GM20000 (cell line): ENCODE data around the gene CSHL1.
"Not testable (repeated sequence)": the region's sequence is repeated elsewhere in the genome, so short reads cannot be mapped to it uniquely, and the experiment has no call there.

Experiments
- DNase-seq: peaks from one replicate; pipeline ENCODE4 v3.0.0; 2012; ENCODE audit warnings: low spot score
- TF ChIP-seq, protein P1 (sequence below): IDR thresholded peaks from 2 replicates; pipeline ENCODE4 v1.5.1; 2012; ENCODE audit warnings: mild to moderate bottlenecking, control low read depth; ENCODE audit errors: extremely low read depth, missing control alignments

Gene CSHL1

DNA sequence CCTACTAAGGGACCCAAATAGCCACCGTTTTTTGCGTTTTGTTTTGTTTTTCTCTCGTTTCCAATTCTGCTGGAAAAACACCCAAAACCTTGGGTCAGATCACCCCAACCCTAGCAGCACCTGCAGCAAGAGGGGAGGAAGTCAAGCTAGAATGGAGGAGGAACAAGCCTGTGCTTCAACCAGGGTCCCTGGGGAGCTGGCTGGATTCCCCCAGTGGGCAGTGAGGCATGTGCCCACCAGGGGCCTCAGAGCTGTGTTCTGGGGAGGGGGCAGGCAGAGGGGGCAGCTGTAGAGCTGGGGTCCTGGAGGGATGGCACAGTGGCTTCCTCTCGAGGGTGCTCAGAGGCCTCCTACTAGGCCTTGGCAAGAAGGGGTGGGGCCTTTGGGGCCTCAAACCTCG lies 14.6 kb upstream of the CSHL1 start:
- TF ChIP-seq, protein P1, sequence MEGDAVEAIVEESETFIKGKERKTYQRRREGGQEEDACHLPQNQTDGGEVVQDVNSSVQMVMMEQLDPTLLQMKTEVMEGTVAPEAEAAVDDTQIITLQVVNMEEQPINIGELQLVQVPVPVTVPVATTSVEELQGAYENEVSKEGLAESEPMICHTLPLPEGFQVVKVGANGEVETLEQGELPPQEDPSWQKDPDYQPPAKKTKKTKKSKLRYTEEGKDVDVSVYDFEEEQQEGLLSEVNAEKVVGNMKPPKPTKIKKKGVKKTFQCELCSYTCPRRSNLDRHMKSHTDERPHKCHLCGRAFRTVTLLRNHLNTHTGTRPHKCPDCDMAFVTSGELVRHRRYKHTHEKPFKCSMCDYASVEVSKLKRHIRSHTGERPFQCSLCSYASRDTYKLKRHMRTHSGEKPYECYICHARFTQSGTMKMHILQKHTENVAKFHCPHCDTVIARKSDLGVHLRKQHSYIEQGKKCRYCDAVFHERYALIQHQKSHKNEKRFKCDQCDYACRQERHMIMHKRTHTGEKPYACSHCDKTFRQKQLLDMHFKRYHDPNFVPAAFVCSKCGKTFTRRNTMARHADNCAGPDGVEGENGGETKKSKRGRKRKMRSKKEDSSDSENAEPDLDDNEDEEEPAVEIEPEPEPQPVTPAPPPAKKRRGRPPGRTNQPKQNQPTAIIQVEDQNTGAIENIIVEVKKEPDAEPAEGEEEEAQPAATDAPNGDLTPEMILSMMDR = no peak
- DNase-seq = peak; percentile 26

DNA sequence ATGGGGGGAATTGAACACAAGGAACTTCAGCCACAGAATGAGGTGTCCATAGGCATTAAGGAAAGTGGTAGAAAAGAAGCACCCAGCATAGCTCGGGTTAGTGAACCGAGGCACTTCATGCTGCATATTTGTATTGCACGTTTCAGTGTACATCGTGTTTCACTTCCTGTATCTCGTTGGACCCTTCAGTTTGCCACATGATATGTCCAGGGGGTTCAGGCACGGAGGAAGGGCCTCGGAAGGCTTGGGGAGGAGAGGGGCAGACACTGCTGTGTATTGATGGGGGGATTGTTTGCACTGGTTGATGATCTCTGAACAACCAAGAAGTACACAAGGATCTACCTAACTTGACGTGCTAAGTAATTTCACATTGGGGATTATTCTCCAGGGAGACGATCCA lies 11.3 kb upstream of the CSHL1 start:
- not testable (repeated sequence) for DNase-seq

DNA sequence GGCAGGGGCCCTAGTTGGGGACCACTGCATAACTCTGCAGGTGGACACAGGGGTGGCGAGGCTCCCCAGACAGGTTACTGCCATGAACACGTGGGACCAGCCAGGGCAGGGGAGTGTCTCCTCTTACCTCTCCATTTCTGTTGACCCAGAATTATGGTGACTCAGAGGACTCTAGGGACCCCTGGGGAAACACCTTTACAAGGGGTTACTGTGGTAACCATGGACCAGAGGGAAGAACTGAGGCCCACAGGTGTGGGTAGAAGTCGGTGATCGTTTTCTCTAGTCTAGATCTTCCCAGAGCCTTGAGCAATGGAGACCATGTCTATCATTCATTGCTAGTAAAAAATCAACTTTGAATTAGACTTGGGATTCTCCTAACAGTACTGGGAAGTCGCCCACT lies 9.7 kb upstream of the CSHL1 start:
- DNase-seq = not testable (repeated sequence)

DNA sequence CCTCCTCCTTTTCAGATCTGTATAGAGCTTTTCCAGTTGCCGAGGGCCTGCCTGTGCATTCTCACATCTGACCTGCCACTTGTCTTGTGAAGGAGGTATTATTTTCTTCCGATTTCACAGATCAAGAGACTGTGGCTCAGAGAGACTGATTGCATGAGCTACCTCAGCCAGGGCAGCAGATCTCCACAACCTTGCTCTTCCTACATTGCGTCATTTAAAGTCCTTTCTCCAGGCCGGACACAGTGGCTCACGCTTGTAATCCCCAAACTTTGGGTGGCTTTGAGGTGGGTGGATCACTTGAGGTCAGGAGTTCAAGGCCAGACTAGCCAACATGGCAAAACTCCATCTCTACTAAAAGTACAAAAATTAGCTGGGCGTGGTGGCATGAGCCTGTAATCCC lies 9.0 kb upstream of the CSHL1 start:
- DNase-seq = not testable (repeated sequence)

DNA sequence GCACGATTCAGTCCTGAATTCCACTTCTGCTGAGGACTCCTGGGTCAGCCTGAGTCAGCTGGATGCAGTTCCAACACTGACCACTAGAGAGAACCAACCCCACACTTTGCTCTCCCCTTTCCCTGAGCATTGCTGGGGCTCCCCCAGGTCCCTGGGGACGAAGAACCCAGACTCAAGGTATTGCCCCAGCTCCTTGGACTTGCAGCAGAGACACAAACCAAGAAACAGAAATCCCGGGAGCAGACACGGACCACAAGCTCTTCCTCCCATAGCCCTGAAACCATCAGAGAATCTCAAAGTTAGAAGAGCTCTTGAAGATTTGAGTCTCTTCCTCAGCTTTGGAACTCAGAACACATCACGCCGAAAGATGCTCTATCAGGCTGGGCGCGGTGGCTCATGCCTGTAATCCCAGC lies 8.3 kb upstream of the CSHL1 start:
- TF ChIP-seq, protein P1 = peak; percentile 92
- peak; percentile 79 for DNase-seq

DNA sequence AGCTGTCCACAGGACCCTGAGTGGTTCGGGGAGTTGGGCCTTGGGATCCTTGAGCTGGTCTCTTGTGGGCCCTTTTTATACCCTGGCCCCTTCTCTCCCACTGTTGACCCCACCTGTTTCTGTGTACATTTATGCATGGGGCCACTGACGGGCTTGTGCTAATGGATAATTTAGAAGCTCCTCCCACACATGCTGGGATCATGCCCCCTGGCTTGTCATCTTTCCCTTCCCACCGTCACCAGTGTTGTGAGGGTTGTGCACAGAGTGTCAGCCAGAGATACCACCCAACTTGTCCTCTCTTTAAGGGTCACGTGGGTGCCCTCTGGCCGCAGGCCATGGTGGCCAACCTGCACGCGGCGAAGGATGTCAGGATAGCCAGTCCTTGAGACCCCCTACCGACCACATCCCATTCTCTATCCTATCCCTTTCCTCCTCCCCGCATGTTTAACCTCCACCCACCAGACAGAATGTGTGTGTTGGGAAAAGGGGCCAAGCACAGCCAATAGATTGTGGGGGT lies 7.8 kb upstream of the CSHL1 start, which contains the start of gene GH1:
GH1 (minus strand) TSS at position 51 of the 517 bp plus-strand sequence. CDS start 63 bp downstream, outside the sequence.
- not testable (repeated sequence) for DNase-seq

DNA sequence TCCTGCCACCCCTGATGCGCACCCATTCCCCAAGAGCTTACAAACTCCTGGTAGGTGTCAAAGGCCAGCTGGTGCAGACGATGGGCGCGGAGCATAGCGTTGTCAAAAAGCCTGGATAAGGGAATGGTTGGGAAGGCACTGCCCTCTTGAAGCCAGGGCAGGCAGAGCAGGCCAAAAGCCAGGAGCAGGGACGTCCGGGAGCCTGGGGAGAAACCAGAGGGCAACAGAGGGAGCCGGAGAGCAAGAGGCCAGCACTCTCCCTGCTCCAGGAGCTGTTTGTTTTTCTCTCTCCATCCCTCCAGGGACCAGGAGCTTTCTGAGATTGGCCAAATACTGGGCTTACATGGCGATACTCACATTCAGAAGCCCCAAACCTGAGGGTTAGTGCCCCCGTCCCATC lies 7.2 kb upstream of the CSHL1 start:
- DNase-seq = no peak
- TF ChIP-seq, protein P1 = no peak

DNA sequence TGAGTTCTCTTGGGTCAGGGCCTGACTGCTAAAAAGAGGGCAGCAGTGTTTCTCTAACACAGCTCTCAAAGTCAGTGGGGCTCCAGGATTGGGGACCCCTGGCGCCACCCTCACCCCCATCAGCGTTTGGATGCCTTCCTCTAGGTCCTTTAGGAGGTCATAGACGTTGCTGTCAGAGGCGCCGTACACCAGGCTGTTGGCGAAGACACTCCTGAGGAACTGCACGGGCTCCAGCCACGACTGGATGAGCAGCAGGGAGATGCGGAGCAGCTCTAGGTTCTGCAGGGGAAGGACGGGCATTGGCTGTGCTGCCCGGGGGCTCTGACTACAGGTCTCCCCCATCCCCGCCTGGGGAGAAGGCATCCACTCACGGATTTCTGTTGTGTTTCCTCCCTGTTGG lies 6.6 kb upstream of the CSHL1 start:
- TF ChIP-seq, protein P1 = no peak
- DNase-seq = no peak

DNA sequence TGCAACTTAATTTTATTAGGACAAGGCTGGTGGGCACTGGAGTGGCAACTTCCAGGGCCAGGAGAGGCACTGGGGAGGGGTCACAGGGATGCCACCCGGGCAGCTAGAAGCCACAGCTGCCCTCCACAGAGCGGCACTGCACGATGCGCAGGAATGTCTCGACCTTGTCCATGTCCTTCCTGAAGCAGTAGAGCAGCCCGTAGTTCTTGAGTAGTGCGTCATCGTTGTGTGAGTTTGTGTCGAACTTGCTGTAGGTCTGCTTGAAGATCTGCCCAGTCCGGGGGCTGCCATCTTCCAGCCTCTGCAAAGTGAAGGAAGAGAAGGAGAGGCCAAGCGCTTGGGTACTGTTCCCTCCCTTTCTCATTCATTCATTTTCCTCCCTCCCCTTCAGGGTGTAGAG lies 6.1 kb upstream of the CSHL1 start:
- DNase-seq = not testable (repeated sequence)

DNA sequence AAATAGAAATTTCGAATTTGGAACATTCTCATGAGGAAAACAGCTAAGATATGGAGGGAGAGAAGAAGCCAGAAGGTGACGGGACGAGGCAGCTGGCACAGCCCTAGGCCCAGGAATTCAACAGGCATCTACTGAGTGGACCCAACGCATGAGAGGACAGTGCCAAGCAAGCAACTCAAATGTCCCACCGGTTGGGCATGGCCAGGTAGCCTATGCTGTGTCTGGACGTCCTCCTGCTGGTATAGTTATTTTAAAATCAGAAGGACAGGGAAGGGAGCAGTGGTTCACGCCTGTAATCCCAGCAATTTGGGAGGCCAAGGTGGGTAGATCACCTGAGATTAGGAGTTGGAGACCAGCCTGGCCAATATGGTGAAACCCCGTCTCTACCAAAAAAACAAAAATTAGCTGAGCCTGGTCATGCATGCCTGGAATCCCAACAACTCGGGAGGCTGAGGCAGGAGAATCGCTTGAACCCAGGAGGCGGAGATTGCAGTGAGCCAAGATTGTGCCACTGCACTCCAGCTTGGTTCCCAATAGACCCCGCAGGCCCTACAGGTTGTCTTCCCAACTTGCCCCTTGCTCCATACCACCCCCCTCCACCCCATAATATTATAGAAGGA lies 5.6 kb upstream of the CSHL1 start:
- DNase-seq = no peak

DNA sequence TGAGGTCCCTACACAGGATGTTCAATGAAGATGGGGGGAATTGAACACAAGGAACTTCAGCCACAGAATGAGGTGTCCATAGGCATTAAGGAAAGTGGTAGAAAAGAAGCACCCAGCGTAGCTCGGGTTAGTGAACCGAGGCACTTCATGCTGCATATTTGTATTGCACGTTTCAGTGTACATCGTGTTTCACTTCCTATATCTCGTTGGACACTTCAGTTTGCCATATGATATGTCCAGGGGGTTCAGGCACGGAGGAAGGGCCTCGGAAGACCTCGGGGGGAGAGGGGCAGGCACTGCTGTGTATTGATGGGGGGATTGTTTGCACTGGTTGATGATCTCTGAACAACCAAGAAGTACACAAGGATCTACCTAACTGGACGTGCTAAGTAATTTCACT lies 4.7 kb upstream of the CSHL1 start:
- not testable (repeated sequence) for DNase-seq

More for the DNA sequence above, 5.6 kb upstream of the CSHL1 start:
- TF ChIP-seq, protein P1 = no peak
